ENCODE data around the gene MEF2C.
A peak's percentile ranks its signal among the peaks of the same experiment; 100 is the strongest.

The MEF2C gene

DNA sequence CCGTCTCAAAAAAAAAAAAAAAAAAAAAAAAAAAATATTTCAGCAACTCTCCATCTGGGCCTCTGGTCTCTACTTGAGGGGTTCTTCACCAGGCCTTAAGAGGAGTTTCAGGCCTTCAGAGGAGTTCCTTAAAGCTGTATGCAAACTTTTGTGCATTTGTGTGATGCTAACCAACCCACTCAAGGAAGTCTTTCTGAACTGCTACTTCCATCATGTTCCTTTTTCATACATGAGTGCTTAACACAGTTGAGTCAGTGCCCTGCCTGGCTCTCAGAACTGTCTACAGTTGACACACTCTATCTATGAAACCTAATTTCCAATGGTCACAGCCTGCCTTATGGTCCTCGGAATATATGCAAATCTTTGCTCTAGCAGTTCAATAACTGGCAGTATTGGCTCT lies 146.5 kb downstream of the MEF2C start:
- Mint-ChIP-seq H3K27ac (peak overlapping the region in 1 of 3 experiments; percentile 18), H3K27me3 (ENCODE audit: low read depth) (no peaks in the 10 kb centered on the region), H3K36me3 (ENCODE audit: low read depth) (peaks cover 4% of the 10 kb centered on the region), H3K4me3 (no peak overlapping the region), H3K9me3 (no peaks in the 10 kb centered on the region), H3K4me1 (peaks cover 5% of the 10 kb centered on the region)
- TF ChIP-seq, protein P1, sequence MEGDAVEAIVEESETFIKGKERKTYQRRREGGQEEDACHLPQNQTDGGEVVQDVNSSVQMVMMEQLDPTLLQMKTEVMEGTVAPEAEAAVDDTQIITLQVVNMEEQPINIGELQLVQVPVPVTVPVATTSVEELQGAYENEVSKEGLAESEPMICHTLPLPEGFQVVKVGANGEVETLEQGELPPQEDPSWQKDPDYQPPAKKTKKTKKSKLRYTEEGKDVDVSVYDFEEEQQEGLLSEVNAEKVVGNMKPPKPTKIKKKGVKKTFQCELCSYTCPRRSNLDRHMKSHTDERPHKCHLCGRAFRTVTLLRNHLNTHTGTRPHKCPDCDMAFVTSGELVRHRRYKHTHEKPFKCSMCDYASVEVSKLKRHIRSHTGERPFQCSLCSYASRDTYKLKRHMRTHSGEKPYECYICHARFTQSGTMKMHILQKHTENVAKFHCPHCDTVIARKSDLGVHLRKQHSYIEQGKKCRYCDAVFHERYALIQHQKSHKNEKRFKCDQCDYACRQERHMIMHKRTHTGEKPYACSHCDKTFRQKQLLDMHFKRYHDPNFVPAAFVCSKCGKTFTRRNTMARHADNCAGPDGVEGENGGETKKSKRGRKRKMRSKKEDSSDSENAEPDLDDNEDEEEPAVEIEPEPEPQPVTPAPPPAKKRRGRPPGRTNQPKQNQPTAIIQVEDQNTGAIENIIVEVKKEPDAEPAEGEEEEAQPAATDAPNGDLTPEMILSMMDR (IDR thresholded peaks at IDR 0.05; ENCODE audit: unreplicated experiment in 3 of 3): no peak

DNA sequence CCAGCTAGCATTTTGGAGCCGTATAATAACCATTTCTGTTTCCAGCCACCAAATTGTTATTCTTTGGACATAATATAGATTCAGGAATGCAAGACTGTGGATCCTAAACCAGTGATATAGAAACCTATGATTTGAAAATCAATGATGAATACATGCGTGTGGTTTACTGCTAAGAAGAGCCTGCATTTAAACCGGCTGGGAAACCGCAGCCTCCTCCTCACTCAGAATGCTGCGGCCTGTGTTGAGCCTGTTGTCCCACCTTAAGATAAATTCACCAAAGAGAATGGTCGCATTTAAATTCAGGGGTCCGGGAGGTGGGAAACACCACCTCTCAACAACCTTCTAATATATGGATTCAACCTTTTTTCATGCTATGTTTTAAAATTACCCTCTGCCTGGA lies 148.0 kb downstream of the MEF2C start:
- H3K4me3 Mint-ChIP-seq: no peak overlapping the region
- H3K9me3 Mint-ChIP-seq: no peaks in the 10 kb centered on the region
- H3K36me3 Mint-ChIP-seq (ENCODE audit: low read depth): peaks cover 2% of the 10 kb centered on the region
- H3K27me3 Mint-ChIP-seq (ENCODE audit: low read depth): no peaks in the 10 kb centered on the region
- H3K4me1 Mint-ChIP-seq: peaks cover 5% of the 10 kb centered on the region
- TF ChIP-seq, protein P1 (IDR thresholded peaks at IDR 0.05; ENCODE audit: unreplicated experiment in 3 of 3): no peak
- no peak overlapping the region for H3K27ac Mint-ChIP-seq

DNA sequence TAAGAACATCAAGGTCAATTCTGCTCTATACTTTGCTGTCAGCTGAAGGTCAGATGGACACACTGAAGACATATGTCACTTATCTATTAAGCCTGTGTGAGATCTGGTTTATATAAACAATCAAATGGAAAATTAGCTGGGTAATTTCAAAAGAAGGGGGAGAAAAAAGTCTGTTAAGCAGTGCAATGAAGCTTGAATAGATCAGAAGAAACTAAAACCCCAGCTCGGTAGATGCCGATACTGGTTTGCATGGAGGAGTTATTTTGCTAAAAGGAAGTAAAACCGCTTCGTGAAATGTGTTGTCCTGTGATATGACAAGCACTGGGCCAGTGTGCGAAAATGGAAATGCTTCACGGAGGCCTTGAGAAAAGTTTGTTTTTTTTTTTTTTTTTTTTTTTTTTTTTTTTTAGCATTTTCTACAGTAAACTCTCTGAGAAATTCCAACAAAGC lies 148.8 kb downstream of the MEF2C start:
- peaks cover 5% of the 10 kb centered on the region for H3K4me1 Mint-ChIP-seq
- no peaks in the 10 kb centered on the region for H3K27me3 Mint-ChIP-seq (ENCODE audit: low read depth)
- H3K4me3 Mint-ChIP-seq: no peak overlapping the region
- H3K27ac Mint-ChIP-seq: peak overlapping the region in 1 of 3 experiments; percentile 2
- no peaks in the 10 kb centered on the region for H3K9me3 Mint-ChIP-seq
- no peaks in the 10 kb centered on the region for H3K36me3 Mint-ChIP-seq (ENCODE audit: low read depth)
- TF ChIP-seq, protein P1 (IDR thresholded peaks at IDR 0.05; ENCODE audit: unreplicated experiment in 3 of 3): no peak

DNA sequence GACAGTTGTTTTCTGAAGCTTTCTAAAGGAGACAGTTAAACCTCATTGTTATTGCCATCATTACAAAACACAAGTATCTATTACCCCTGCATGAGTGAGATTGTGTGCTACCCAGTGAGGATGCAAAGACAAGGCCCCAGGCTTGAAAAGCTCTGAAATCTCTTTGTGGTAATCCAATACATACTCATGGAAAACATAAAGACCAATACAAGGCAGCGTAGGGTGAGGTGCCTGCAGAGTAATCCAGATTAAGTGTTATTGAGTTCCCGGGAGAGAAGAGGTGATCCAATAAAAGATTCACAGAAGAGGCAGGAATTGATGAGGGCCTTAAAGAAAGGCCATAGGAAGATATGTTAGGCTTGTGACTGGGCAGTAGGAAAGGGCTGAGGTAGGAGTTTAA lies 150.1 kb downstream of the MEF2C start:
- H3K27me3 Mint-ChIP-seq (ENCODE audit: low read depth): no peaks in the 10 kb centered on the region
- H3K36me3 Mint-ChIP-seq (ENCODE audit: low read depth): no peaks in the 10 kb centered on the region
- peaks cover 5% of the 10 kb centered on the region for H3K4me1 Mint-ChIP-seq
- peak overlapping the region in 1 of 3 experiments; percentile 9 for H3K27ac Mint-ChIP-seq
- H3K4me3 Mint-ChIP-seq: no peak overlapping the region
- no peaks in the 10 kb centered on the region for H3K9me3 Mint-ChIP-seq
- TF ChIP-seq, protein P1 (IDR thresholded peaks at IDR 0.05; ENCODE audit: unreplicated experiment in 3 of 3): no peak

DNA sequence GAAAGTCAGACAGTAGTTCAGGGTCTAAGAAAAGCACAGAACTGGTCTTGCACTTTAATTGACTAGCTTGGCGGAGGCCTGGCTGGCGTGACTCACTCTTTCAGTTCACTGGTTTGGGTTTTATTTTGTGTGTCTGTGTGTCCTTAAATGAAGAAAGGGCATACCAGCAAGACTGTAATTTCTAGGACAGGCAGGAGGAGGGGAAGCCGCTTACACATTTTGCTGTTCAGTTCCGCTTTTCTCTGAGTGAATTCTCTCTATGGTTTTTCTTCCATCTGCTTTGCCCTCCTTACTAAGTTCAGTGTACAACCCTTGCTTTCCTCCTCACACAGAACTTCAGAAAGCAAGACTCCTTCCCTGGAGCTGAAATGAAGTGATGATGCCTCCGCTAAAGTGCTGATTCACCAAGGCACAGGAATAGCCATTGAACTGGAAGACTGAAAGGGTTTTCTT lies 150.8 kb downstream of the MEF2C start:
- H3K36me3 Mint-ChIP-seq (ENCODE audit: low read depth): no peaks in the 10 kb centered on the region
- no peaks in the 10 kb centered on the region for H3K9me3 Mint-ChIP-seq
- H3K27me3 Mint-ChIP-seq (ENCODE audit: low read depth): no peaks in the 10 kb centered on the region
- H3K27ac Mint-ChIP-seq: no peak overlapping the region
- peaks cover 5% of the 10 kb centered on the region for H3K4me1 Mint-ChIP-seq
- TF ChIP-seq, protein P1 (IDR thresholded peaks at IDR 0.05; ENCODE audit: unreplicated experiment in 3 of 3): no peak
- no peak overlapping the region for H3K4me3 Mint-ChIP-seq

DNA sequence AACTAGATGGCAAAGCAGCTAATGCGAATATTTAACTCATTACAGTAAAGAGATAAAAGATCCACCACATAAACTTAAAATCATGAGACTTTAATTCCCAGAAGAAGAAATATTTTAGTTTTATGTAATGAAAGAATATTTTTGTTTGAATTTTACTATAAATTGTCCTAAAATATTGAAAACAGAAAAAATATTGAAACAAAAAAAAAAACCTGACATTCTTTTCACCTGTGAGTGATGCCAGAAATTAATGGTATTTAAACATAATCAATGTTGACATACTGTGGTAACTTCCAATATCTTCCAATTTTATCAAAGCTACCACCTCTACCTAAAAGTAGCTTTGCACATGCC lies 153.2 kb downstream of the MEF2C start:
- no peak overlapping the region for H3K4me3 Mint-ChIP-seq
- no peaks in the 10 kb centered on the region for H3K27me3 Mint-ChIP-seq (ENCODE audit: low read depth)
- TF ChIP-seq, protein P1 (IDR thresholded peaks at IDR 0.05; ENCODE audit: unreplicated experiment in 3 of 3): peak in 1 of 3 experiments; percentile 23
- H3K9me3 Mint-ChIP-seq: no peaks in the 10 kb centered on the region
- peaks cover 4% of the 10 kb centered on the region for H3K36me3 Mint-ChIP-seq (ENCODE audit: low read depth)
- H3K27ac Mint-ChIP-seq: no peak overlapping the region
- H3K4me1 Mint-ChIP-seq: peaks cover 5% of the 10 kb centered on the region

All from nephron (organoid).